ENCODE data around the gene CEP83. TPM values are rescaled to one million over a fixed set of nuclear protein-coding genes. Genes with fewer than 3 reads are reported as not detected.

The CEP83 gene
- total RNA-seq, 1 experiment from 2014 or later = 26.2 TPM

DNA sequence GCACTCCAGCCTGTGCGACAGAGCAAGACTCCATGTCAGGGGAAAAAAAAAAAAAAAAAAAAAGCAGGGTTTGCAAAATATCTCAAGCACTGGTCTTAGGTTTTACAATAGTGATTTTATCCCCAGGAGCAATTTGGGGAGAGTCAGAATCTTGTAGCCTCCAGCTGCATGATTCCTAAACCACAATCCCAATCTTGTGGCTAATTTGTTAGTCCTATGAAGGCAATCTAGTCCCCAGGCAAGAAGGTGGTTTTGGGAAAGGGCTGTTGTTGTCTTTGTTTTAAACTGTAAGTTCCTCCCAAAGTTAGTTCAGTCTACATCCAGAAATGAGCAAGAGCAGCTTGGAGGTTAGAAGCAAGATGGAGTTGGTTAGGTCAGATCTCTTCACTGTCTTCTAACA, 175.6 kb downstream of the CEP83 start (continued):
- TF ChIP-seq KAT7 (CRISPR knock-in tag; IDR thresholded peaks at IDR 0.05; ENCODE audit: borderline replicate concordance) (no peak), ERG (CRISPR knock-in tag; IDR thresholded peaks at IDR 0.05) (no peak), FOXK1 (CRISPR knock-in tag; IDR thresholded peaks at IDR 0.05) (no peak)

- no peaks in the 10 kb centered on the region for H3K27me3 Mint-ChIP-seq (ENCODE audit: low read depth)
- H3K36me3 Mint-ChIP-seq = no peaks in the 10 kb centered on the region
- no peak for ATAC-seq
- TF ChIP-seq GRHL2 (CRISPR knock-in tag; IDR thresholded peaks at IDR 0.05; ENCODE audit: insufficient replicate concordance, severe bottlenecking) (no peak), ZNF671 (CRISPR knock-in tag; IDR thresholded peaks at IDR 0.05) (no peak), FOXK1 (CRISPR knock-in tag; IDR thresholded peaks at IDR 0.05) (no peak)
- no peak overlapping the region for H3K27ac Mint-ChIP-seq
- CTCF ChIA-PET = interaction anchor here (0.5 kb wide), 1 partner anchor 12 kb away, joined by 3 read pairs; no protein-coding TSS in a partner anchor
- no peaks in the 10 kb centered on the region for H3K9me3 Mint-ChIP-seq
- no peak overlapping the region for H3K4me3 Mint-ChIP-seq
- peaks cover 26% of the 10 kb centered on the region for H3K4me1 Mint-ChIP-seq
- DNase-seq (ENCODE audit: low spot score) = no peak
- POLR2A ChIA-PET = no interaction called here
Observed at GRCh38 chr12:94282675-94283074, 177.0 kb downstream of the CEP83 start.

GRCh38 chr12:94280063-94280462, 179.6 kb downstream of the CEP83 start:
- ATAC-seq (no peak), DNase-seq (ENCODE audit: low spot score) (no peak)
- Mint-ChIP-seq H3K27ac (no peak overlapping the region), H3K9me3 (no peaks in the 10 kb centered on the region), H3K36me3 (no peaks in the 10 kb centered on the region), H3K4me1 (peaks cover 5% of the 10 kb centered on the region), H3K27me3 (ENCODE audit: low read depth) (no peaks in the 10 kb centered on the region), H3K4me3 (no peak overlapping the region)
- CTCF ChIA-PET = no interaction called here
- TF ChIP-seq KAT7 (CRISPR knock-in tag; IDR thresholded peaks at IDR 0.05; ENCODE audit: borderline replicate concordance) = no peak
- TF ChIP-seq ZNF416 (CRISPR knock-in tag; IDR thresholded peaks at IDR 0.05) = no peak
- TF ChIP-seq, protein P1, sequence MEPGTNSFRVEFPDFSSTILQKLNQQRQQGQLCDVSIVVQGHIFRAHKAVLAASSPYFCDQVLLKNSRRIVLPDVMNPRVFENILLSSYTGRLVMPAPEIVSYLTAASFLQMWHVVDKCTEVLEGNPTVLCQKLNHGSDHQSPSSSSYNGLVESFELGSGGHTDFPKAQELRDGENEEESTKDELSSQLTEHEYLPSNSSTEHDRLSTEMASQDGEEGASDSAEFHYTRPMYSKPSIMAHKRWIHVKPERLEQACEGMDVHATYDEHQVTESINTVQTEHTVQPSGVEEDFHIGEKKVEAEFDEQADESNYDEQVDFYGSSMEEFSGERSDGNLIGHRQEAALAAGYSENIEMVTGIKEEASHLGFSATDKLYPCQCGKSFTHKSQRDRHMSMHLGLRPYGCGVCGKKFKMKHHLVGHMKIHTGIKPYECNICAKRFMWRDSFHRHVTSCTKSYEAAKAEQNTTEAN (CRISPR knock-in tag; IDR thresholded peaks at IDR 0.05) = no peak
- no peak for TF ChIP-seq EMX1 (CRISPR knock-in tag; IDR thresholded peaks at IDR 0.05)
- no peak for TF ChIP-seq NR3C1 (CRISPR knock-in tag; conservative IDR thresholded peaks at IDR 0.05; ENCODE audit: low read depth)
- no peak for TF ChIP-seq ZBTB21 (CRISPR knock-in tag; IDR thresholded peaks at IDR 0.05; ENCODE audit: borderline replicate concordance)
- TF ChIP-seq, protein P2, sequence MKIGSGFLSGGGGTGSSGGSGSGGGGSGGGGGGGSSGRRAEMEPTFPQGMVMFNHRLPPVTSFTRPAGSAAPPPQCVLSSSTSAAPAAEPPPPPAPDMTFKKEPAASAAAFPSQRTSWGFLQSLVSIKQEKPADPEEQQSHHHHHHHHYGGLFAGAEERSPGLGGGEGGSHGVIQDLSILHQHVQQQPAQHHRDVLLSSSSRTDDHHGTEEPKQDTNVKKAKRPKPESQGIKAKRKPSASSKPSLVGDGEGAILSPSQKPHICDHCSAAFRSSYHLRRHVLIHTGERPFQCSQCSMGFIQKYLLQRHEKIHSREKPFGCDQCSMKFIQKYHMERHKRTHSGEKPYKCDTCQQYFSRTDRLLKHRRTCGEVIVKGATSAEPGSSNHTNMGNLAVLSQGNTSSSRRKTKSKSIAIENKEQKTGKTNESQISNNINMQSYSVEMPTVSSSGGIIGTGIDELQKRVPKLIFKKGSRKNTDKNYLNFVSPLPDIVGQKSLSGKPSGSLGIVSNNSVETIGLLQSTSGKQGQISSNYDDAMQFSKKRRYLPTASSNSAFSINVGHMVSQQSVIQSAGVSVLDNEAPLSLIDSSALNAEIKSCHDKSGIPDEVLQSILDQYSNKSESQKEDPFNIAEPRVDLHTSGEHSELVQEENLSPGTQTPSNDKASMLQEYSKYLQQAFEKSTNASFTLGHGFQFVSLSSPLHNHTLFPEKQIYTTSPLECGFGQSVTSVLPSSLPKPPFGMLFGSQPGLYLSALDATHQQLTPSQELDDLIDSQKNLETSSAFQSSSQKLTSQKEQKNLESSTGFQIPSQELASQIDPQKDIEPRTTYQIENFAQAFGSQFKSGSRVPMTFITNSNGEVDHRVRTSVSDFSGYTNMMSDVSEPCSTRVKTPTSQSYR (CRISPR knock-in tag; IDR thresholded peaks at IDR 0.05) = no peak
- TF ChIP-seq SP1 (CRISPR knock-in tag; conservative IDR thresholded peaks at IDR 0.05) = no peak
- TF ChIP-seq, protein P3, sequence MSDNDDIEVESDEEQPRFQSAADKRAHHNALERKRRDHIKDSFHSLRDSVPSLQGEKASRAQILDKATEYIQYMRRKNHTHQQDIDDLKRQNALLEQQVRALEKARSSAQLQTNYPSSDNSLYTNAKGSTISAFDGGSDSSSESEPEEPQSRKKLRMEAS (CRISPR knock-in tag; IDR thresholded peaks at IDR 0.05) = no peak
- TF ChIP-seq FOXK1 (CRISPR knock-in tag; IDR thresholded peaks at IDR 0.05) = no peak
- no peak for TF ChIP-seq FOXP4 (CRISPR knock-in tag; IDR thresholded peaks at IDR 0.05)
- POLR2A ChIA-PET = interaction anchor here (0.5 kb wide), 1 partner anchor 100 kb away, joined by 3 read pairs; no protein-coding TSS in a partner anchor
